ENCODE measurements around the gene DENND5B. TPM values are rescaled to one million over a fixed set of nuclear protein-coding genes. Genes with fewer than 3 reads are reported as not detected.
"Not testable (repeated sequence)": the region's sequence is repeated elsewhere in the genome, so short reads cannot be mapped to it uniquely, and the experiment has no call there.

The DENND5B gene
- total and polyA plus RNA-seq, 2 donors, result 2.3 to 2.9 TPM

GRCh38 chr12:31508436-31509150 lies 82.3 kb downstream of the DENND5B start:
- 91% methylated on average over 4 of the region's 4 CpGs for WGBS
- Histone ChIP-seq H3K27ac (ENCODE audit: low read depth in 1 of 2, low read length in 1 of 2) (no peak overlapping the region), H3K4me1 (ENCODE audit: control insufficient read depth in 2 of 2, insufficient read depth in 2 of 2, low read length in 2 of 2) (no peaks in the 10 kb centered on the region), H3K4me3 (ENCODE audit: low read length in 2 of 2) (no peak overlapping the region), H3K9me3 (ENCODE audit: control insufficient read depth in 2 of 2, insufficient read depth in 1 of 2, low read length in 1 of 2) (no peaks in the 10 kb centered on the region), H3K36me3 (ENCODE audit: control insufficient read depth in 2 of 2, insufficient read depth in 2 of 2, low read length in 1 of 2) (no peaks in the 10 kb centered on the region), H3K27me3 (ENCODE audit: control insufficient read depth in 2 of 2, insufficient read depth in 1 of 2, low read length in 1 of 2) (no peaks in the 10 kb centered on the region)
- DNase-seq (ENCODE audit: low read depth in 6 of 9, low spot score in 9 of 9), result no peak

- Histone ChIP-seq H3K4me1 (ENCODE audit: control insufficient read depth in 2 of 2, insufficient read depth in 2 of 2, low read length in 2 of 2) (no peaks in the 10 kb centered on the region), H3K27me3 (ENCODE audit: control insufficient read depth in 2 of 2, insufficient read depth in 1 of 2, low read length in 1 of 2) (no peaks in the 10 kb centered on the region), H3K9me3 (ENCODE audit: control insufficient read depth in 2 of 2, insufficient read depth in 1 of 2, low read length in 1 of 2) (no peaks in the 10 kb centered on the region), H3K27ac (ENCODE audit: low read depth in 1 of 2, low read length in 1 of 2) (no peak overlapping the region), H3K4me3 (ENCODE audit: low read length in 2 of 2) (no peak overlapping the region), H3K36me3 (ENCODE audit: control insufficient read depth in 2 of 2, insufficient read depth in 2 of 2, low read length in 1 of 2) (no peaks in the 10 kb centered on the region)
- WGBS, result 97% methylated on average over 1 of the region's 1 CpG
- no peak for DNase-seq (ENCODE audit: low read depth in 6 of 9, low spot score in 9 of 9)
These were observed 83.0 kb downstream of the DENND5B start for GRCh38 chr12:31507966-31508365.

GRCh38 chr12:31506515-31507306 lies 84.2 kb downstream of the DENND5B start:
- Histone ChIP-seq H3K9me3 (ENCODE audit: control insufficient read depth in 2 of 2, insufficient read depth in 1 of 2, low read length in 1 of 2) (no peaks in the 10 kb centered on the region), H3K27ac (ENCODE audit: low read depth in 1 of 2, low read length in 1 of 2) (no peak overlapping the region), H3K36me3 (ENCODE audit: control insufficient read depth in 2 of 2, insufficient read depth in 2 of 2, low read length in 1 of 2) (no peaks in the 10 kb centered on the region), H3K27me3 (ENCODE audit: control insufficient read depth in 2 of 2, insufficient read depth in 1 of 2, low read length in 1 of 2) (no peaks in the 10 kb centered on the region), H3K4me1 (ENCODE audit: control insufficient read depth in 2 of 2, insufficient read depth in 2 of 2, low read length in 2 of 2) (no peaks in the 10 kb centered on the region), H3K4me3 (ENCODE audit: low read length in 2 of 2) (no peak overlapping the region)
- WGBS, result 92% methylated on average over 9 of the region's 9 CpGs
- no peak for DNase-seq (ENCODE audit: low read depth in 6 of 9, low spot score in 9 of 9)

GRCh38 chr12:31504625-31505222 lies 86.2 kb downstream of the DENND5B start:
- Histone ChIP-seq H3K36me3 (ENCODE audit: control insufficient read depth in 2 of 2, insufficient read depth in 2 of 2, low read length in 1 of 2) (no peaks in the 10 kb centered on the region), H3K4me1 (ENCODE audit: control insufficient read depth in 2 of 2, insufficient read depth in 2 of 2, low read length in 2 of 2) (no peaks in the 10 kb centered on the region), H3K27me3 (ENCODE audit: control insufficient read depth in 2 of 2, insufficient read depth in 1 of 2, low read length in 1 of 2) (no peaks in the 10 kb centered on the region), H3K9me3 (ENCODE audit: control insufficient read depth in 2 of 2, insufficient read depth in 1 of 2, low read length in 1 of 2) (no peaks in the 10 kb centered on the region), H3K4me3 (ENCODE audit: low read length in 2 of 2) (no peak overlapping the region), H3K27ac (ENCODE audit: low read depth in 1 of 2, low read length in 1 of 2) (no peak overlapping the region)
- 96% methylated on average over 7 of the region's 7 CpGs for WGBS
- no peak for DNase-seq (ENCODE audit: low read depth in 6 of 9, low spot score in 9 of 9)

- not testable (repeated sequence) for DNase-seq (ENCODE audit: low read depth in 6 of 9, low spot score in 9 of 9); H3K27ac ChIP-seq (ENCODE audit: low read depth in 1 of 2, low read length in 1 of 2); H3K27me3 ChIP-seq (ENCODE audit: control insufficient read depth in 2 of 2, insufficient read depth in 1 of 2, low read length in 1 of 2); H3K9me3 ChIP-seq (ENCODE audit: control insufficient read depth in 2 of 2, insufficient read depth in 1 of 2, low read length in 1 of 2); H3K4me1 ChIP-seq (ENCODE audit: control insufficient read depth in 2 of 2, insufficient read depth in 2 of 2, low read length in 2 of 2); H3K36me3 ChIP-seq (ENCODE audit: control insufficient read depth in 2 of 2, insufficient read depth in 2 of 2, low read length in 1 of 2); H3K4me3 ChIP-seq (ENCODE audit: low read length in 2 of 2)
- WGBS, result 97% methylated on average over 3 of the region's 3 CpGs
These were observed 89.9 kb downstream of the DENND5B start for GRCh38 chr12:31501014-31501413.

GRCh38 chr12:31499567-31499966 lies 91.4 kb downstream of the DENND5B start:
- Histone ChIP-seq H3K9me3 (ENCODE audit: control insufficient read depth in 2 of 2, insufficient read depth in 1 of 2, low read length in 1 of 2) (no peaks in the 10 kb centered on the region), H3K27ac (ENCODE audit: low read depth in 1 of 2, low read length in 1 of 2) (no peak overlapping the region), H3K27me3 (ENCODE audit: control insufficient read depth in 2 of 2, insufficient read depth in 1 of 2, low read length in 1 of 2) (no peaks in the 10 kb centered on the region), H3K4me1 (ENCODE audit: control insufficient read depth in 2 of 2, insufficient read depth in 2 of 2, low read length in 2 of 2) (no peaks in the 10 kb centered on the region), H3K4me3 (ENCODE audit: low read length in 2 of 2) (no peak overlapping the region), H3K36me3 (ENCODE audit: control insufficient read depth in 2 of 2, insufficient read depth in 2 of 2, low read length in 1 of 2) (no peaks in the 10 kb centered on the region)
- DNase-seq (ENCODE audit: low read depth in 6 of 9, low spot score in 9 of 9), result no peak
- WGBS, result 98% methylated on average over 2 of the region's 2 CpGs

GRCh38 chr12:31498424-31498823 lies 92.5 kb downstream of the DENND5B start:
- DNase-seq (ENCODE audit: low read depth in 6 of 9, low spot score in 9 of 9), result no peak

GRCh38 chr12:31496257-31496656 lies 94.7 kb downstream of the DENND5B start:
- no peak for DNase-seq (ENCODE audit: low read depth in 6 of 9, low spot score in 9 of 9)
- H3K27me3 ChIP-seq (ENCODE audit: control insufficient read depth in 2 of 2, insufficient read depth in 1 of 2, low read length in 1 of 2), result no peaks in the 10 kb centered on the region
- no peaks in the 10 kb centered on the region for H3K9me3 ChIP-seq (ENCODE audit: control insufficient read depth in 2 of 2, insufficient read depth in 1 of 2, low read length in 1 of 2)
- no peaks in the 10 kb centered on the region for H3K4me1 ChIP-seq (ENCODE audit: control insufficient read depth in 2 of 2, insufficient read depth in 2 of 2, low read length in 2 of 2)
- H3K36me3 ChIP-seq (ENCODE audit: control insufficient read depth in 2 of 2, insufficient read depth in 2 of 2, low read length in 1 of 2), result no peaks in the 10 kb centered on the region
- H3K27ac ChIP-seq (ENCODE audit: low read depth in 1 of 2, low read length in 1 of 2), result no peak overlapping the region
- H3K4me3 ChIP-seq (ENCODE audit: low read length in 2 of 2), result no peak overlapping the region

More at GRCh38 chr12:31498424-31498823, 92.5 kb downstream of the DENND5B start:
- no peaks in the 10 kb centered on the region for H3K27me3 ChIP-seq (ENCODE audit: control insufficient read depth in 2 of 2, insufficient read depth in 1 of 2, low read length in 1 of 2)
- WGBS, result 97% methylated on average over 4 of the region's 4 CpGs
- H3K36me3 ChIP-seq (ENCODE audit: control insufficient read depth in 2 of 2, insufficient read depth in 2 of 2, low read length in 1 of 2), result no peaks in the 10 kb centered on the region
- no peak overlapping the region for H3K27ac ChIP-seq (ENCODE audit: low read depth in 1 of 2, low read length in 1 of 2)
- no peaks in the 10 kb centered on the region for H3K4me1 ChIP-seq (ENCODE audit: control insufficient read depth in 2 of 2, insufficient read depth in 2 of 2, low read length in 2 of 2)
- H3K4me3 ChIP-seq (ENCODE audit: low read length in 2 of 2), result no peak overlapping the region
- H3K9me3 ChIP-seq (ENCODE audit: control insufficient read depth in 2 of 2, insufficient read depth in 1 of 2, low read length in 1 of 2), result no peaks in the 10 kb centered on the region

GRCh38 chr12:31494455-31494854 lies 96.5 kb downstream of the DENND5B start:
- Histone ChIP-seq H3K4me3 (ENCODE audit: low read length in 2 of 2) (no peak overlapping the region), H3K9me3 (ENCODE audit: control insufficient read depth in 2 of 2, insufficient read depth in 1 of 2, low read length in 1 of 2) (no peaks in the 10 kb centered on the region), H3K27me3 (ENCODE audit: control insufficient read depth in 2 of 2, insufficient read depth in 1 of 2, low read length in 1 of 2) (no peaks in the 10 kb centered on the region), H3K4me1 (ENCODE audit: control insufficient read depth in 2 of 2, insufficient read depth in 2 of 2, low read length in 2 of 2) (no peaks in the 10 kb centered on the region), H3K36me3 (ENCODE audit: control insufficient read depth in 2 of 2, insufficient read depth in 2 of 2, low read length in 1 of 2) (no peaks in the 10 kb centered on the region), H3K27ac (ENCODE audit: low read depth in 1 of 2, low read length in 1 of 2) (no peak overlapping the region)
- DNase-seq (ENCODE audit: low read depth in 6 of 9, low spot score in 9 of 9), result no peak
- 94% methylated on average over 2 of the region's 2 CpGs for WGBS
